HPDE6-E6E7 (cell line): ENCODE measurements around the gene MRPL40.

Experiments
- DNase-seq: peaks from one replicate; pipeline ENCODE4 v3.0.0; 2011; ENCODE audit warnings: missing footprints; ENCODE audit errors: extremely low spot score

MRPL40 gene

GRCh38 chr22:19482297-19482696, 50.0 kb downstream of the MRPL40 start:
- no peak for DNase-seq

DNA sequence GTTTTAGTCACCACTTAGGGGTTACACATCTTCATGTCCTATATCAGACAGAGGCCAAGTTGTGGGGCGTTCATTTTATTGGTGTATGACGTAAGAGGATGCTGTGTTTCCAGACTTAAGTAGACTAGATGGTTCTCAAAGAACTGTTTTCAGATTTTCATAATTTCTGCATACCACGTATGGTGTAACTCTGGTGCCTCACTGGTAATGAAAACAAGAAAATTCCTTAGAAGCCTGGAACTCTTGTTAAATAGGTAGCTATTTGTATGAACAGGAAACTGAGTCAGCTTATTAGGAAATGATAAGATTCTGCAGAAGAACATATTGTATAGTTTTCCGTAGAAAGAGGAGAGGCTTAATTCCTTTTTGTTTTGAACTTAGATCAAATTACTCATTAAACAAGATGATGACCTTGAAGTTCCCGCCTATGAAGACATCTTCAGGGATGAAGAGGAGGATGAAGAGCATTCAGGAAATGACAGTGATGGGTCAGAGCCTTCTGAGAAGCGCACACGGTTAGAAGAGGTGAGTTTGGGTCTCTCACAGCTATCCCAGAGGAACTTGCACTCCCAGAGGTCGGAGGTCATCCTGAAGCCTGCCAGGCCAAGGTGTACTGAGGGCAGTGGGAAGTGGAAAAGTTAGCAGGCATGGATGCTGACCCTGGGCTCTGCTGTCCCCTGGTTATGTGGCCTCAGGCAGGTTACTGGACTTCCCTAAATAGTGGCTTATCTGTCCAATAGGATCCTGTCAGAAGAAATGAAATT, 51.3 kb downstream of the MRPL40 start:
- DNase-seq = no peak
